ENCODE results near the gene CD93.

GRCh38 chr20:23086056-23086566 is at the start of gene CD93:
- no peak for TF ChIP-seq REST (IDR thresholded peaks at IDR 0.05; ENCODE audit: insufficient read depth in 1 of 2, low read depth in 2 of 2, low read length in 2 of 2)
- TF ChIP-seq POLR2AphosphoS5 (IDR thresholded peaks at IDR 0.05; ENCODE audit: low read depth, low read length), result no peak
